ENCODE data around the gene KCNK5.

The KCNK5 gene

GRCh38 chr6:39181333-39181732, 47.9 kb downstream of the KCNK5 start:
- Histone ChIP-seq H3K4me3 (ENCODE audit: low read depth, low read length) (no peak overlapping the region), H3K4me1 (ENCODE audit: control insufficient read depth, insufficient read depth, low read length) (no peaks in the 10 kb centered on the region), H3K9me3 (ENCODE audit: control insufficient read depth, insufficient read depth, low read depth, low read length) (no peaks in the 10 kb centered on the region), H3K36me3 (ENCODE audit: control insufficient read depth in 2 of 2, insufficient read depth in 1 of 2, low read length in 2 of 2) (no peaks in the 10 kb centered on the region), H3K27ac (ENCODE audit: extremely low read depth, low read depth, low read length) (no peak overlapping the region)
- CTCF ChIA-PET: interaction anchor here (1.0 to 1.8 kb wide), 4 partner anchors 9 to 128 kb away, joined by 3 to 7 read pairs (median 4); no protein-coding TSS in a partner anchor
- TF ChIP-seq ZBTB10 (tag by site-specific recombination; IDR thresholded peaks at IDR 0.05) (no peak), ZNF133 (tag by site-specific recombination; IDR thresholded peaks at IDR 0.05) (no peak), ZBTB7A (tag by site-specific recombination; IDR thresholded peaks at IDR 0.05; ENCODE audit: low read depth) (no peak), ZNF184 (tag by site-specific recombination; IDR thresholded peaks at IDR 0.05) (no peak), ZNF629 (tag by site-specific recombination; IDR thresholded peaks at IDR 0.05) (no peak), PRDM4 (tag by site-specific recombination; IDR thresholded peaks at IDR 0.05) (no peak), ZNF548 (tag by site-specific recombination; IDR thresholded peaks at IDR 0.05) (no peak), RBAK (tag by site-specific recombination; IDR thresholded peaks at IDR 0.05) (no peak), ZNF600 (tag by site-specific recombination; IDR thresholded peaks at IDR 0.05) (no peak), ZNF19 (tag by site-specific recombination; IDR thresholded peaks at IDR 0.05; ENCODE audit: low read depth) (no peak), KLF10 (tag by site-specific recombination; IDR thresholded peaks at IDR 0.05) (no peak), ZNF747 (tag by site-specific recombination; IDR thresholded peaks at IDR 0.05) (no peak), ZNF302 (tag by site-specific recombination; IDR thresholded peaks at IDR 0.05; ENCODE audit: low read depth) (no peak), ZNF266 (tag by site-specific recombination; IDR thresholded peaks at IDR 0.05; ENCODE audit: low read depth) (no peak), KLF9 (tag by site-specific recombination; IDR thresholded peaks at IDR 0.05; ENCODE audit: low read depth) (no peak), SETDB1 (IDR thresholded peaks at IDR 0.05; ENCODE audit: insufficient read length, low read length) (no peak)
- TF ChIP-seq, protein P1, sequence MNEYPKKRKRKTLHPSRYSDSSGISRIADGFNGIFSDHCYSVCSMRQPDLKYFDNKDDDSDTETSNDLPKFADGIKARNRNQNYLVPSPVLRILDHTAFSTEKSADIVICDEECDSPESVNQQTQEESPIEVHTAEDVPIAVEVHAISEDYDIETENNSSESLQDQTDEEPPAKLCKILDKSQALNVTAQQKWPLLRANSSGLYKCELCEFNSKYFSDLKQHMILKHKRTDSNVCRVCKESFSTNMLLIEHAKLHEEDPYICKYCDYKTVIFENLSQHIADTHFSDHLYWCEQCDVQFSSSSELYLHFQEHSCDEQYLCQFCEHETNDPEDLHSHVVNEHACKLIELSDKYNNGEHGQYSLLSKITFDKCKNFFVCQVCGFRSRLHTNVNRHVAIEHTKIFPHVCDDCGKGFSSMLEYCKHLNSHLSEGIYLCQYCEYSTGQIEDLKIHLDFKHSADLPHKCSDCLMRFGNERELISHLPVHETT (tag by site-specific recombination; IDR thresholded peaks at IDR 0.05): no peak
- TF ChIP-seq, protein P2, sequence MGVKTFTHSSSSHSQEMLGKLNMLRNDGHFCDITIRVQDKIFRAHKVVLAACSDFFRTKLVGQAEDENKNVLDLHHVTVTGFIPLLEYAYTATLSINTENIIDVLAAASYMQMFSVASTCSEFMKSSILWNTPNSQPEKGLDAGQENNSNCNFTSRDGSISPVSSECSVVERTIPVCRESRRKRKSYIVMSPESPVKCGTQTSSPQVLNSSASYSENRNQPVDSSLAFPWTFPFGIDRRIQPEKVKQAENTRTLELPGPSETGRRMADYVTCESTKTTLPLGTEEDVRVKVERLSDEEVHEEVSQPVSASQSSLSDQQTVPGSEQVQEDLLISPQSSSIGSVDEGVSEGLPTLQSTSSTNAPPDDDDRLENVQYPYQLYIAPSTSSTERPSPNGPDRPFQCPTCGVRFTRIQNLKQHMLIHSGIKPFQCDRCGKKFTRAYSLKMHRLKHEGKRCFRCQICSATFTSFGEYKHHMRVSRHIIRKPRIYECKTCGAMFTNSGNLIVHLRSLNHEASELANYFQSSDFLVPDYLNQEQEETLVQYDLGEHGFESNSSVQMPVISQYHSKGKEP (tag by site-specific recombination; IDR thresholded peaks at IDR 0.05): no peak
- TF ChIP-seq, protein P3, sequence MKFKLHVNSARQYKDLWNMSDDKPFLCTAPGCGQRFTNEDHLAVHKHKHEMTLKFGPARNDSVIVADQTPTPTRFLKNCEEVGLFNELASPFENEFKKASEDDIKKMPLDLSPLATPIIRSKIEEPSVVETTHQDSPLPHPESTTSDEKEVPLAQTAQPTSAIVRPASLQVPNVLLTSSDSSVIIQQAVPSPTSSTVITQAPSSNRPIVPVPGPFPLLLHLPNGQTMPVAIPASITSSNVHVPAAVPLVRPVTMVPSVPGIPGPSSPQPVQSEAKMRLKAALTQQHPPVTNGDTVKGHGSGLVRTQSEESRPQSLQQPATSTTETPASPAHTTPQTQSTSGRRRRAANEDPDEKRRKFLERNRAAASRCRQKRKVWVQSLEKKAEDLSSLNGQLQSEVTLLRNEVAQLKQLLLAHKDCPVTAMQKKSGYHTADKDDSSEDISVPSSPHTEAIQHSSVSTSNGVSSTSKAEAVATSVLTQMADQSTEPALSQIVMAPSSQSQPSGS (tag by site-specific recombination; IDR thresholded peaks at IDR 0.05; ENCODE audit: low read depth): no peak
- TF ChIP-seq, protein P4, sequence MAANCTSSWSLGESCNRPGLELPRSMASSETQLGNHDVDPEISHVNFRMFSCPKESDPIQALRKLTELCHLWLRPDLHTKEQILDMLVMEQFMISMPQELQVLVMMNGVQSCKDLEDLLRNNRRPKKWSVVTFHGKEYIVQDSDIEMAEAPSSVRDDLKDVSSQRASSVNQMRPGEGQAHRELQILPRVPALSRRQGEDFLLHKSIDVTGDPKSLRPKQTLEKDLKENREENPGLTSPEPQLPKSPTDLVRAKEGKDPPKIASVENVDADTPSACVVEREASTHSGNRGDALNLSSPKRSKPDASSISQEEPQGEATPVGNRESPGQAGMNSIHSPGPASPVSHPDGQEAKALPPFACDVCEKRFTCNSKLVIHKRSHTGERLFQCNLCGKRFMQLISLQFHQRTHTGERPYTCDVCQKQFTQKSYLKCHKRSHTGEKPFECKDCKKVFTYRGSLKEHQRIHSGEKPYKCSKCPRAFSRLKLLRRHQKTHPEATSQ (tag by site-specific recombination; IDR thresholded peaks at IDR 0.05): no peak
- POLR2A ChIA-PET: no interaction called here

Measured in HEK293 (cell line).